GM23248 (cell line): ENCODE results near the gene ATXN7.

Experiments
- EZH2 ChIP-seq: fragments of 200-600 bp; sonication (generic); IDR thresholded peaks from 2 replicates; pipeline ENCODE4 v1.6.1; 2018; ENCODE audit warnings: antibody characterized with exemption, mild to moderate bottlenecking; ENCODE audit not compliant: insufficient read depth, poor library complexity, severe bottlenecking
- EZH2phosphoT487 ChIP-seq: fragments of 200-600 bp; sonication (generic); IDR thresholded peaks from 2 replicates; pipeline ENCODE4 v1.6.1; 2018; ENCODE audit warnings: antibody characterized with exemption, moderate library complexity, mild to moderate bottlenecking, low read depth; ENCODE audit not compliant: insufficient read depth

DNA sequence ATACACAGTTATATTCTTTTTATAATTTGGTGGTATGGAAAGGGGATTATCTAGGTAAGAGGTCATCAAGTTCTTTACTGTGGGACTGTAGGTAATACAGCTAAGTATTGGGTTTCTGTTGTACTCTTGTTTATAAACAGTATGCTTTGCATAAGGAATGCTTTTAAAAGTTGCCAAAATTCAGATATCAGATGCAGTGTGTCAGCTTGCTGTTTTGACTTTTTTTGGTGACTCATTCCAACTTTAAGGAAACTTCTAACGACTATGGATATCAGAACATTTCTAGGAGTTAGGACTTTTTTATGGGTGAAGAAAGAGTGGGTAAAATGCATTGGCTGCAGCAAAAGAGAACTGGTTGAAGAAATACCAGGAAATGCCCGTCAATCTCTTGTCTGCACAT lies 45.8 kb downstream of the ATXN7 start:
- TF ChIP-seq EZH2: no peak
- no peak for TF ChIP-seq EZH2phosphoT487
